Calu3 (cell line): ENCODE data around the gene USP12. TPM values are rescaled to one million over a fixed set of nuclear protein-coding genes. Genes with fewer than 3 reads are reported as not detected.

ENCODE experiments used
- BruUV-seq: library from RNA; stranded (reverse); fragments of 400-500 nt; replicated peaks from 2 replicates; lab custom pipeline; 2021; lab: Mats Ljungman, UMichigan
- CTCF ChIA-PET: fragments of 300-600 bp; sonication (Branson Sonifier 250); formaldehyde crosslinking; loops from one replicate; lab custom pipeline; 2022; ENCODE audit warnings: antibody characterized with exemption; lab: Charles Lee
- DNase-seq: peaks from one replicate; pipeline ENCODE4 v3.0.0; 2022
- H3K27ac Mint-ChIP-seq: one replicate; pipeline ENCODE4 v1.8.0; 2022; ENCODE audit warnings: mixed read lengths; ENCODE audit not compliant: unreplicated experiment
- H3K27me3 Mint-ChIP-seq: one replicate; pipeline ENCODE4 v1.8.0; 2022; ENCODE audit warnings: mixed read lengths; ENCODE audit not compliant: unreplicated experiment
- H3K36me3 Mint-ChIP-seq: one replicate; pipeline ENCODE4 v1.8.0; 2022; ENCODE audit warnings: mild to moderate bottlenecking, moderate library complexity, mixed read lengths; ENCODE audit not compliant: insufficient read depth, unreplicated experiment
- H3K4me1 Mint-ChIP-seq: one replicate; pipeline ENCODE4 v1.8.0; 2022; ENCODE audit warnings: mild to moderate bottlenecking, low read depth, mixed read lengths; ENCODE audit not compliant: unreplicated experiment
- H3K4me3 Mint-ChIP-seq: one replicate; pipeline ENCODE4 v1.8.0; 2022; ENCODE audit warnings: mild to moderate bottlenecking, low read depth, moderate library complexity, mixed read lengths; ENCODE audit not compliant: unreplicated experiment
- H3K9me3 Mint-ChIP-seq: one replicate; pipeline ENCODE4 v1.8.0; 2022; ENCODE audit warnings: low read depth, mixed read lengths; ENCODE audit not compliant: unreplicated experiment
- intact Hi-C: fragments of 100-400 bp; cut with micrococcal nuclease; formaldehyde crosslinking; loops from one replicate; pipeline ENCODE4 v1.10.0; 2022; ENCODE audit not compliant: unreplicated experiment
- total RNA-seq: library from RNA; stranded (reverse); gene quantifications from 2 replicates; pipeline ENCODE4 v1.2.3, GENCODE V29; 2022
- TF ChIP-seq, protein P1 (sequence below): fragments of 200-600 bp; IDR thresholded peaks from one replicate; pipeline ENCODE4 v1.8.0; 2022; ENCODE audit warnings: antibody characterized with exemption; ENCODE audit not compliant: unreplicated experiment

The USP12 gene
- total RNA-seq, 1 experiment from 2014 or later = 20.6 TPM

- BruUV-seq = no TSS peak
- no peak overlapping the region for H3K27ac Mint-ChIP-seq
- no peak for DNase-seq
- TF ChIP-seq, protein P1, sequence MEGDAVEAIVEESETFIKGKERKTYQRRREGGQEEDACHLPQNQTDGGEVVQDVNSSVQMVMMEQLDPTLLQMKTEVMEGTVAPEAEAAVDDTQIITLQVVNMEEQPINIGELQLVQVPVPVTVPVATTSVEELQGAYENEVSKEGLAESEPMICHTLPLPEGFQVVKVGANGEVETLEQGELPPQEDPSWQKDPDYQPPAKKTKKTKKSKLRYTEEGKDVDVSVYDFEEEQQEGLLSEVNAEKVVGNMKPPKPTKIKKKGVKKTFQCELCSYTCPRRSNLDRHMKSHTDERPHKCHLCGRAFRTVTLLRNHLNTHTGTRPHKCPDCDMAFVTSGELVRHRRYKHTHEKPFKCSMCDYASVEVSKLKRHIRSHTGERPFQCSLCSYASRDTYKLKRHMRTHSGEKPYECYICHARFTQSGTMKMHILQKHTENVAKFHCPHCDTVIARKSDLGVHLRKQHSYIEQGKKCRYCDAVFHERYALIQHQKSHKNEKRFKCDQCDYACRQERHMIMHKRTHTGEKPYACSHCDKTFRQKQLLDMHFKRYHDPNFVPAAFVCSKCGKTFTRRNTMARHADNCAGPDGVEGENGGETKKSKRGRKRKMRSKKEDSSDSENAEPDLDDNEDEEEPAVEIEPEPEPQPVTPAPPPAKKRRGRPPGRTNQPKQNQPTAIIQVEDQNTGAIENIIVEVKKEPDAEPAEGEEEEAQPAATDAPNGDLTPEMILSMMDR = no peak
- H3K27me3 Mint-ChIP-seq = no peaks in the 10 kb centered on the region
- no peak overlapping the region for H3K4me3 Mint-ChIP-seq
- H3K36me3 Mint-ChIP-seq = no peaks in the 10 kb centered on the region
- H3K9me3 Mint-ChIP-seq = peaks cover 4% of the 10 kb centered on the region
- intact Hi-C loops = no loop called here
- peaks cover 4% of the 10 kb centered on the region for H3K4me1 Mint-ChIP-seq
- CTCF ChIA-PET = no interaction called here
These were observed 32.0 kb downstream of the USP12 start for GRCh38 chr13:27139565-27139964.

- no peaks in the 10 kb centered on the region for H3K36me3 Mint-ChIP-seq
These were observed 33.0 kb downstream of the USP12 start for GRCh38 chr13:27138457-27139093.

GRCh38 chr13:27137759-27138158 lies 33.9 kb downstream of the USP12 start:
- CTCF ChIA-PET = no interaction called here
- no peaks in the 10 kb centered on the region for H3K36me3 Mint-ChIP-seq
- DNase-seq = no peak
- intact Hi-C loops = no loop called here
- H3K4me1 Mint-ChIP-seq = peaks cover 18% of the 10 kb centered on the region
- no peak overlapping the region for H3K27ac Mint-ChIP-seq
- BruUV-seq = no TSS peak
- TF ChIP-seq, protein P1 = no peak
- peaks cover 4% of the 10 kb centered on the region for H3K9me3 Mint-ChIP-seq
- no peaks in the 10 kb centered on the region for H3K27me3 Mint-ChIP-seq
- no peak overlapping the region for H3K4me3 Mint-ChIP-seq

More at GRCh38 chr13:27138457-27139093, 33.0 kb downstream of the USP12 start:
- CTCF ChIA-PET = no interaction called here
- no peak for DNase-seq
- H3K27me3 Mint-ChIP-seq = no peaks in the 10 kb centered on the region
- H3K9me3 Mint-ChIP-seq = peaks cover 4% of the 10 kb centered on the region
- intact Hi-C loops = no loop called here
- TF ChIP-seq, protein P1 = no peak
- peaks cover 11% of the 10 kb centered on the region for H3K4me1 Mint-ChIP-seq
- BruUV-seq = no TSS peak
- no peak overlapping the region for H3K4me3 Mint-ChIP-seq
- no peak overlapping the region for H3K27ac Mint-ChIP-seq

GRCh38 chr13:27135023-27135422 lies 36.6 kb downstream of the USP12 start:
- peak; percentile 38 for DNase-seq
- CTCF ChIA-PET = no interaction called here
- no peaks in the 10 kb centered on the region for H3K36me3 Mint-ChIP-seq
- BruUV-seq = no TSS peak
- H3K27ac Mint-ChIP-seq = peak overlapping the region; percentile 39
- H3K4me1 Mint-ChIP-seq = peaks cover 28% of the 10 kb centered on the region
- H3K27me3 Mint-ChIP-seq = no peaks in the 10 kb centered on the region
- no peaks in the 10 kb centered on the region for H3K9me3 Mint-ChIP-seq
- TF ChIP-seq, protein P1 = no peak
- no peak overlapping the region for H3K4me3 Mint-ChIP-seq
- intact Hi-C loops = no loop called here
